Fibroblast of peridontal ligament (primary cell): Measurements from ENCODE around the gene THSD4.

Experiments used
- DNase-seq: peaks from one replicate; pipeline ENCODE4 v3.0.0-alpha.2; 2010; ENCODE audit errors: extremely low read depth

Gene THSD4

DNA sequence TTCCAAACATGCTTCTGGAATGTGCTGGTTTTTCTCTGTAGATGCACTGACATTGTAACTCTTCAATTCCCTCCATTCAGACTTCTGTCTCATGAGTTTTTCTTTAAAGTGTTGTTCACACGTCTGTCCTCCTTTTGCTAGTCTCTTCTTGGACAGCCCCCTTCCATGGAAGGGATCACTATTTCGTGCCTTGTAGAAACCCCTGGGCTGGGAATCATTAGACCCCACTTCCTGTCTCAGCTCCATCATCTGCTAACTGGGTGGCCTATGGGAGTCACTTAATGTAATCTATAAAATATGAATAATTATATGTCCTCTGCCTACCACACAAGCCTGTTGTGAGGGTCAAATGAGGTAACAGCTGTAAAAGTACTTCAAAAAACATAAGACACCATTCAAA lies 110.6 kb downstream of the THSD4 start:
- DNase-seq, result no peak

DNA sequence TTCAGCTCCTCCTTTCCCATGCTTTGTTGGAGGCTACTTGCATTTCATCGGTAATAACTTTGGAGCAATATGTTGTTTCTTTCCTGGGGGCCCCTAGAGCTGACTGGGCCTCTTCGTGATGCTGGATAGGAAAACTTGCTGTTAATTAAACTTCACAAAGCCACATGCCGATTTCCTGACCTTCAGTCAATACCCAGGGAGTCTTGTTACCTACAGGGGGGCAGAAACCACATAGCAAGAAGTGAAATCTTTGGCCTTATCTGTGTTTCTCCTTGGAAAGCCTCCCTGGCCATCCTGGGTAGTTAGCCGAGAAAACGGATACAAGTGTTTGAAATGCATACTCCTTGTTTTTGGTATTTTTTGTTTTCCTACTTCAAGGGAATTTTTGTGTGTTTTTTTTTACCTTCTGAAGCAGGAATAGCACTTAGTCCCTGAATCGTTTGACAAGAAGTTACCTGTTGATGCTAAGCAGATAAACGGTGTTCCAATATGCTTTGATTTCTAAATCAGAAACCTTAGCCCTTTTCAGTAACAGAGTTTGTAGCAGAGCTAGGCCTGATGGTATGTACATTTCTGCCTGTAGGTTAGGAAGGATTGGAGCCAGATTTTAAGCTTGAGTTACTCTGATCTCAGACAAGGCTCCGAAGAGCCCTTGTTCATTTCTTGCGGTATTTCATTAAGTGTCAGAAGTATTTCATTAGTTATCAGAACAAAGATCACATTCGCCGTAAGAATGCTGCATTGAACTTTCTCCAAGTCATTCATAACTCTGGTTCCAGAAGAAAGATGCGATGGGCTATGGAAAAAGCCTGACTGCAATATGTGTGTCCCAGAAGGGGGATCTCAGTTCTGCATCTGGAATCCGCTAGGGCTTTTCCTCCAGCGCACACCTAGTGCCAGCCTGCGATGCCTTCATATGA lies 111.5 kb downstream of the THSD4 start:
- no peak for DNase-seq

- DNase-seq, result peak; percentile 69
Measured at GRCh38 chr15:71228403-71228802, 113.1 kb downstream of the THSD4 start.

- DNase-seq, result no peak
Measured at GRCh38 chr15:71230303-71230702, 115.0 kb downstream of the THSD4 start.

DNA sequence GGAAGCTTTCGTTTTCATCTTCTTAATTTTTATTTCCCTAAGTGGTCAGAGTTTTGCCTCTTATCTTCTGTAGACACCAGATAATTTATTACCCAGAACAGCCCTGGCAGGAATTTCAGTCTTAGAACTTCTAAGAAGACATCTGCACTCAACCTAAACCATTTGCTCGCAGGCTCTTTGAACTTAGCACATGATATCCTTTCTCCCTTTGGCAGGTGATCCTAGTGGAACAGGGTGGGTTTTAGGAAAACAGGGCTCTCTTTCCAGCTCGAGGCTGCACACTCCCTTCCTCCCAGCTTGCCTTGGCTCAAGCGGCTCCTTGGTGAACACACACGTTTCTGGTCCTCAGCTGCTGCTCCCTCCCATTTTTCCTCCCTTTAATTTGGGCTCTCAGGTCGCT lies 116.5 kb downstream of the THSD4 start:
- no peak for DNase-seq

DNA sequence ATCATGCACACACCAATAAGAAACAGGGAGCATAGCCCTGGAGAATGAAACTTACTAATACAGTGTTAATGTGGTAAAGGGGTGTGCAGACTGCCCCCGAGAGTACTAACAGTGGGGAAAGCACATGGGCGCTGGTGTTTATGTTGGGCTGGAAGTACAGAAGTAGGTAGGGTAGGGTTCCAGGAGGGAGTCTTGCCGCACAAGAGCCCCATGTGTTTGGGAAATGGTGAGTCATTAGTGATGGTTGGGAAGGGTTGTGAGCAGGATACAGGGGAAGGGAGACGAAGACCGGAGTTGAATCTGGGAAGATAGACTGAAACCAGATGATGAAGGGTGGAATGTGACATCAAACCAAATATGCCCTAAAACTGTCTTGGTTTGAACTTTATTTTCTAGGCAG lies 117.1 kb downstream of the THSD4 start:
- no peak for DNase-seq

DNA sequence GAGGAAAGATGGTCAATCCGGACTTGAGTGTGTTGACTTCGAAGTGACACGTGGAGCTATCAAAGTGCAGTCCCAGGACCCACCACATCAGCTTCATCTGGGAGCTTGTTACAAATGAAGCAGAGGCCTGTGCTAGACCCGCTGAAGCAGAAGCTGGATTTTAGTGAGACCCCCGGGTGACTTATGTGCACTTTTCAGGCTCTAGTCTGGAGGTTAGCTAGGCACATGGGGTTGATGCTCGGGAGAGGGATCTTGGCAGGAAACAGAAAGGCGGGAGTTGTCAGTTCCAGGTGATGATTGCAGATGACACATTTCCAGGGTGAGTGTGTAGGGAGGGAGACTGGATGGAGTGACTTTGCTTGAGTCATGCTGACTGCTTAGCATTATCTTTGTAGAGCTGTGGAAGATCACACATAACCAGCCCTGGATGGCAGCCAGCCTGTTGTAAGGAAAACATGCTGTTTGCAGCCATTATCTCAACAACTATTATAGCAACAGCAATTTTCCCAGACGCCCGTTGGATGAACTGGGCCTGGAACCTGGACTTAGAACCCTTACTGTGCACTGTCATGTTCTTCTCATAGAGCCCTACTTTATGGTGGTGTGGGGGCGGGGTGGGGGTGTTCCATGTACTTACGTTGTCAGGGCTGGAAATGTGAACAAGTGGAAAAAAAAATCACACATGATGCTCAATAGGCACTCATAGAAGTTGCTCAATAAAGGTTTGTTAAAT lies 122.4 kb downstream of the THSD4 start:
- peak; percentile 74 for DNase-seq

- DNase-seq, result no peak
Measured at GRCh38 chr15:71238926-71239325, 123.7 kb downstream of the THSD4 start.

GRCh38 chr15:71239592-71240364 lies 124.5 kb downstream of the THSD4 start:
- no peak for DNase-seq

DNA sequence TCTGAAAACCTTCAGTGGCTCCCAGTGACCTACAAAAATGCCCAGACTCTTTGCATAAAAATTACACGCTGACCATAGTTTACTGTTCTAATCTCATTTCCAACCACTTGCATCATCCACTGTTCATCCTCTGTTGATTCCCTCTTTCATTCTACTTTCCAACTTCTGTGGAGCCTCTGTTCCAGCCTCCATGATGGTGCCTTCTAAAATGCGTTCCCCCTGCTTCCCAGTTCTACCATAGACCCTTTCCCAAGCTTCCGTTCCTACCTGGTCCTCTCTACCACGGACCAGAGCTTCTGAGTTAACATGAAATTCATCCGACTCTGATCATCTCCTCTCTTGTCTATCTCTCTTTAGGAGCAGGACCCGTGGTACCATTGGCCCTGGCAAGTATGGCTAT lies 127.0 kb downstream of the THSD4 start:
- peak; percentile 66 for DNase-seq

- no peak for DNase-seq
Measured at GRCh38 chr15:71244250-71244649, 129.0 kb downstream of the THSD4 start.

- no peak for DNase-seq
Measured at GRCh38 chr15:71245588-71245987, 130.3 kb downstream of the THSD4 start.

GRCh38 chr15:71248386-71248785 lies 133.1 kb downstream of the THSD4 start:
- DNase-seq, result no peak

DNA sequence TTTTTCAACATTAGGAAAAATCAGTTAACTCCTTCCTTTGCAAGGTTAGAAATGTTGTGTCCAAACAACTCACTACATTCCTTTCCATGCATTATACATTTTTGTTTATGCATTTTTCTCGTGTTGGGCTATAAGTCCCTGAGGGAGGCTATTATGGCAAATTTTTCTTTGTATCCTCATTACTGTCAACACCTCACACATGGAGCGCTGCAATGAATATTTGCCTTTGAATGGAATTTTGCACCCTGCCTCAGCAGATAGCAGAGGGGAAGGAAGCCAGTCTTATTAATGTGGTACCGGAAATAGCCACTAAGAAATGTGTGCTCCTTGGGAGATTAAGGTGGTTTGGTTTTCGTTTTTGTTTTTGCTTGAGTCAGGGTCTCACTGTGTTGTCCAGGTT lies 134.7 kb downstream of the THSD4 start:
- DNase-seq, result no peak

DNA sequence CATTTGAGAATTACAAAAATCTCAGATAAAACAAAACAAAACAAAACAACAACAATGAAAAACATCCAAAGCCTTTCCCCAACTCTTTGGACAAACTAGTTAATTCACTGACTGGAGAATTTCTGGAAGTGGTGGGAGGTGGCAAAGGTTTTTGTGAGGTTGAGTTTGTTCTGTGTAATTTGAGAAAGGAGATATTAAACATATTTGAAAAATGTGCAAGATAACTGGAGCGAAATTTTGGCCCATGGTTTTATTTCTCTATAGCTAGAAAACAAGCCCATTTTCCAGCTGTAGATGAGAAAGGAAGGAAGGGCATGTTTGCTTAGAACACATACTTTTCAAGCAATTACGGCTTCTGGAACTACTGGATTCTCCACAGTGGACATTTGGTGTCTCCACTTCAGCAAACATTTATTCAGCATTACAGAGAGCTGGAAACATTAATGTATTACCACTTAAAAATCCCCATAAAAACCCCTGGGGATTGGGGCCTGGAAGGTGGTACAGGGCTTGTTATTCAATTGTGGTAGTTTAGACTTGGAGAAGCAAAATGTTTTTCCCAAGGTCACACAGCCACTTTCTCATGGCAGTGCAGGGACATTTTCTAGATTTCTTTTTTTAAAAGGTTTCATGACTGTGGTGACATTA lies 135.8 kb downstream of the THSD4 start:
- no peak for DNase-seq

DNA sequence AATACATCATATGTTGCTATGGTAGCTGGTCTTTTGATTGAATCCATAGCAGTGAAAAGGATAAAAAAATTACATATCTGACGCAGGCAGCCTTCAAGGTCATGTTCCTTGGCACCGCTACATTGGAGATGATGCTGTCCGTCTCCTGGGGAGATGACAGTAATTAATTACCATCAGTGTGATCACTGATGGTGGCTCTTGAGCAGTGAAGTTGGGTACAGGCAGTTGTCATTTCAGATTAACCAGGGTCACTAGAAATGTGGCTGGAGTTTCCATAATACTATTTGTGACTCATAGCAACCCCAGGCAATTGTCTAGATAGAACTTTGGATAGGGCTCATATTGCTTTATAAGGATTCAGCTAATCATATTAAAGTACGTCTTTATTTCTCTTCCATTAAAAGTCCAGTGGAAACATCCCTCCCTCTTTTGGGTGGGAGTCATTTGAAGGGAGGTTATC lies 136.3 kb downstream of the THSD4 start:
- no peak for DNase-seq

DNA sequence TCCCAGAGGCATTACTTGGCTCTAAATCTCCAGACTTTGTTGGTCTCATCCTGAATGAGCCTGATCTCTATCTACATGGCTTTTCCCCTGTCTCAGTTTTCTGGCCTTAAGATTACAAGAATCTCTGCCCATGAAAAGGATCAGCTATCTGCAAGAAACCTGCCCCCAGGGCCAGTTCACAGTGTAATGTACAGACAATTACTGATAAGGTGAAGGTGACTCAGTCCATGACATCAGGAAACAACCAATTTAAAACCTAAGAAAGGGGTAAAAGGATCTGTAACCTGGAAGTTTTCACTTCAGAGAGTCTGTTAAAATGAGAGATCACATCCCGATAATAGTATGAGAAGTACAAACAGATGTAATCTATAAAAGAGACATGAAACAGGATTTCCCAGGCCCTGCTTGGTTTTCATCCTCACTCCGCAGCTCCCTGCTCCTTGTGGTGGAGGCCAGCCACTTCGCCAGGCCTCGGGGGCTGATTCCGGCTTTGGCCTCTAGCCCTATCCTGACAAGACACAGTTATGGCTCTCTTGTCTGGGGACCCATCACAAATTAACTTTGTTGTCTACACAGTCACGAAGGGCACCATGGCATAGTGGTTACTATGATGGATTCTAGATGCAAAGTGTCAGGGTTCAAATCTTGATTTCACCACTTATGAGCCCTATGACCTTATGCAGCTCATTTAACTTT lies 136.9 kb downstream of the THSD4 start:
- no peak for DNase-seq

- no peak for DNase-seq
Measured at GRCh38 chr15:71252740-71253047, 137.4 kb downstream of the THSD4 start.

DNA sequence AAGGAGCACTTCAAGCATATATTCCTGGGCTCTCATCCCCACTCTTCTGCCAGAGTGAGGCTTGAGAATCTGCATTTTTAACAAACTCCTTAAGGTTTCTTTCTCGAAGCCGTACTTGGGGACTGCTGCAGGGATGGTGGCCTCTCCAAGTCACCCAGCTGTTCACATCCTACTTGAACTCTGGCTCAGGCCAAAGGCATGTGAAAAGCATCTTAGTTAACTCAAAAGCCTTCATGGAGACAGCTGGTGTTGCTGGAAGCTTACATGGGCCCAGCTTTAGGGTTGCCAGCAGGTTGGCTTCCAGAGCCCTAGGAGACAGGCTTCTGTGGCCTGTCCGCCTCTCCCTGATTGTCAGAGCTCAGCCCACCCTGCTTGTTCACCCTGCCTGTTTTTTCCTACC lies 139.2 kb downstream of the THSD4 start:
- DNase-seq, result no peak

DNA sequence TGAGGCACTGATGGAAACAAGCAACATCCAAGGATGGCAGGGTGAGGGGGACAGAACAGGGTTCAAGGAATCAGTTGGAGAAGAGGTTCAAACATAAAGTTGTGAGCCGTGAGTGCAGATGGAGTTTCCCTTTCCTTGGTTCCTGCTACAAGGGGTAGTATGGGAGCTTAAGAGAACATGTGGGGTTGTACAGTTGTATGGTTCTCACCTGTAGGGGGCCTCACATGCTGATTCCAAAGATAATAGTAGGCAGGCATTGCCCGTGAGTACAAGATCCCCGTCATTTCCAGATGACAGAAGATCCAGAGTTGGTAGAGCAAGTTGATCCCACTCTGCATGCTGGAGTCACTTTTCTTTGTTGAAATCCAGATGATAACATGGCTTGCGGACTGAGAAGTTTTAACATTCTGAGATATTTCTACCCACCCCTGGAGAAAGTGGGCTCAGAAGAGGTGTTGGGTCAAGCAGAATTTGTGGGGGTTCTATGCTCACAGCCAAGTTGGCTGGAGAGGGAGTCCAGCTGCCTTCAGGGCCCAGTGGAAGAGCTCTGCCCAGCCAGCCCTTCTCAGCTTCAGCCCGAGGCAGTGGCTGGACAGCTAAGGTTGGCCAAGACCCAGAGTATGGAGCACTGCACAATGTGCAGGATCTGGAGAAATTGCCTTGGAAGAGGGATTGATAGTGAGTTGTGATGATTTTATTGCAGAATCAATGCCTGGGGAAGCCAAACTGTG lies 141.8 kb downstream of the THSD4 start:
- DNase-seq, result no peak

DNA sequence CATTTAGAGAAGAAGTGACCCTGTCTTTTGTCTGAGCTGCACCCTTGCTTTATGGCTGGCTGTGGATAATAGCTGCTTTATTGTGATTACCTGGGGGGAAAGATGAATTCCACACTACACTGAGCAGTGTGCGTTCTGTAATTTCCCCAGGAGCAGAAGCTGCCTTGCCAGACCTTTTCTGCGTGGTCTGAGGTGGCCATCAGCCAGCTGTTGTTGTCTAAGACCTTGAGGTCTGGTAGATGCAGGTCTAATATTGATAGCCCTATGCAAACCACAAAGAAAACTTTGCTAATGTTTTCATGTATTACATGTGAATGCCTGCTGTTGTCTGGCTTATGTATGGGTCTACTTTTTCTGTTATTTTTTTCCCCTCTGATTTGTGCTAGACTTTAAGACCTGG lies 144.6 kb downstream of the THSD4 start:
- DNase-seq, result no peak
